Stimulated activated CD8-positive, alpha-beta memory T cell treated with anti-CD3 and anti-CD28 coated beads, Interleukin-12 subunit alpha, Interleukin-12 subunit beta, amount 100 ng/mL, for 1 hour (primary cell): ENCODE data around the gene EMC6.
A peak's percentile ranks its signal among the peaks of the same experiment; 100 is the strongest.

ENCODE experiments used
- DNase-seq: peaks from one replicate; pipeline ENCODE4 v3.0.0-alpha.2; 2020; ENCODE audit warnings: low read depth

Gene EMC6

GRCh38 chr17:3708366-3708765 is 39.8 kb downstream of the EMC6 start:
- DNase-seq = no peak

- DNase-seq = peak; percentile 45
Measured at GRCh38 chr17:3710951-3711383, 42.4 kb downstream of the EMC6 start.

GRCh38 chr17:3712811-3713463 is 44.3 kb downstream of the EMC6 start:
- DNase-seq = no peak

- DNase-seq = no peak
Measured at GRCh38 chr17:3715296-3715695, 46.7 kb downstream of the EMC6 start.

GRCh38 chr17:3718201-3718600 is 49.6 kb downstream of the EMC6 start:
- no peak for DNase-seq

- DNase-seq = no peak
Measured at GRCh38 chr17:3719265-3719664, 50.7 kb downstream of the EMC6 start.
